Measurements from ENCODE around the gene FAM209B.

GRCh38 chr20:56575961-56576360 lies 42.9 kb downstream of the FAM209B start:
- TF ChIP-seq CTCF (IDR thresholded peaks at IDR 0.05; ENCODE audit: insufficient read depth, low read length, poor library complexity, severe bottlenecking) = no peak
- TF ChIP-seq EZH2phosphoT487 (conservative IDR thresholded peaks at IDR 0.05; ENCODE audit: low read length) = no peak

Data from SU-DHL-6 (cell line).